GM18909 (cell line): Measurements from ENCODE around the gene KLHL8.
"Not testable (repeated sequence)": the region's sequence is repeated elsewhere in the genome, so short reads cannot be mapped to it uniquely, and the experiment has no call there.

Experiments used
- ATAC-seq: cut with Tn5 transposase; IDR thresholded peaks from one replicate; pipeline ENCODE4 v1.9.1; 2021; ENCODE audit warnings: mild to moderate bottlenecking; ENCODE audit not compliant: unreplicated experiment, poor library complexity

The KLHL8 gene

GRCh38 chr4:87229979-87230378 is 9.6 kb upstream of the KLHL8 start:
- no peak for ATAC-seq

GRCh38 chr4:87228262-87228860 is 7.9 kb upstream of the KLHL8 start:
- no peak for ATAC-seq

GRCh38 chr4:87227751-87228151 is 7.3 kb upstream of the KLHL8 start:
- no peak for ATAC-seq

GRCh38 chr4:87225936-87226335 is 5.5 kb upstream of the KLHL8 start:
- ATAC-seq, result no peak

GRCh38 chr4:87224141-87224923 is 3.9 kb upstream of the KLHL8 start:
- ATAC-seq, result no peak

GRCh38 chr4:87219632-87220093 is 755 bp downstream of the KLHL8 start:
- peak; percentile 36 for ATAC-seq

- ATAC-seq, result not testable (repeated sequence)
These were observed 3.1 kb downstream of the KLHL8 start for GRCh38 chr4:87217235-87217763.

GRCh38 chr4:87216469-87216868 is 3.9 kb downstream of the KLHL8 start:
- no peak for ATAC-seq

- ATAC-seq, result no peak
These were observed 6.9 kb downstream of the KLHL8 start for GRCh38 chr4:87213421-87214075.

- ATAC-seq, result no peak
These were observed 9.0 kb downstream of the KLHL8 start for GRCh38 chr4:87211249-87211952.

- peak; percentile 93 for ATAC-seq
These were observed 10.7 kb downstream of the KLHL8 start for GRCh38 chr4:87209696-87210095.

- no peak for ATAC-seq
These were observed 11.2 kb downstream of the KLHL8 start for GRCh38 chr4:87209182-87209581.

- no peak for ATAC-seq
These were observed 15.9 kb downstream of the KLHL8 start for GRCh38 chr4:87204559-87204958.

GRCh38 chr4:87196927-87197326 is 23.5 kb downstream of the KLHL8 start:
- ATAC-seq, result no peak

GRCh38 chr4:87196146-87196545 is 24.3 kb downstream of the KLHL8 start:
- ATAC-seq, result no peak

GRCh38 chr4:87193958-87194675 is 26.3 kb downstream of the KLHL8 start:
- no peak for ATAC-seq

GRCh38 chr4:87192145-87192919 is 28.1 kb downstream of the KLHL8 start:
- ATAC-seq, result no peak

- no peak for ATAC-seq
These were observed 31.5 kb downstream of the KLHL8 start for GRCh38 chr4:87188932-87189331.

GRCh38 chr4:87188048-87188447 is 32.4 kb downstream of the KLHL8 start:
- no peak for ATAC-seq
